Esophagus squamous epithelium (tissue), 4 donors: Measurements from ENCODE around the gene CDC25B.
"Not testable (repeated sequence)": the region's sequence is repeated elsewhere in the genome, so short reads cannot be mapped to it uniquely, and the experiment has no call there.

ENCODE experiments used
- POLR2A ChIP-seq, 4 donors: fragments of 450-650 bp; IDR thresholded peaks; one replicate each; pipeline ENCODE4 v1.6.1; 2017; ENCODE audit warnings: antibody characterized with exemption in 4 of 4, mild to moderate bottlenecking in 4 of 4, moderate library complexity in 3 of 4
- TF ChIP-seq, protein P1 (sequence below), 6 experiments: fragments of 450-650 bp in 4 of 6; fragments of 200-600 bp in 2 of 6; sonication (generic) in 2 of 6; IDR thresholded peaks; one replicate each; pipeline ENCODE4 v1.5.1; 2016 to 2019; ENCODE audit warnings: antibody characterized with exemption in 6 of 6, mild to moderate bottlenecking in 4 of 6, moderate library complexity in 4 of 6

DNA sequence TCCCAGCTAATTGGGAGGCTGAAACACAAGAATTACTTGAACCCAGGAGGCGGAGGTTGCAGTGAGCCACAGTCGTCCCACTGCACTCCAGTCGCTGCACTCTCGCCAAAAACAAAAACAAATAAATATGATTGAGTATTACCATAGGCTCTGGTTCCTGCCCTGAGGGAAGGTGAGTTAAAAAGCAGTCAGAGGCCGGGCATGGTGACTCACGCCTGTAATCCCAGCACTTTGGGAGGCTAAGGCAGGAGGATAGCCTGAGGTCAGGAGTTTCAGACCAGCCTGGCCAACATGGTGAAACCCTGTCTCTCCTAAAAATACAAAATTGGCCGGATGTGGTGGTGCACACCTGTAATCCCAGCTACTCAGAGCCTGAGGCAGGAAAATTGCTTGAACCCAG lies 44.1 kb downstream of the CDC25B start:
- not testable (repeated sequence) for TF ChIP-seq POLR2A (IDR thresholded peaks at IDR 0.05)
- TF ChIP-seq, protein P1, sequence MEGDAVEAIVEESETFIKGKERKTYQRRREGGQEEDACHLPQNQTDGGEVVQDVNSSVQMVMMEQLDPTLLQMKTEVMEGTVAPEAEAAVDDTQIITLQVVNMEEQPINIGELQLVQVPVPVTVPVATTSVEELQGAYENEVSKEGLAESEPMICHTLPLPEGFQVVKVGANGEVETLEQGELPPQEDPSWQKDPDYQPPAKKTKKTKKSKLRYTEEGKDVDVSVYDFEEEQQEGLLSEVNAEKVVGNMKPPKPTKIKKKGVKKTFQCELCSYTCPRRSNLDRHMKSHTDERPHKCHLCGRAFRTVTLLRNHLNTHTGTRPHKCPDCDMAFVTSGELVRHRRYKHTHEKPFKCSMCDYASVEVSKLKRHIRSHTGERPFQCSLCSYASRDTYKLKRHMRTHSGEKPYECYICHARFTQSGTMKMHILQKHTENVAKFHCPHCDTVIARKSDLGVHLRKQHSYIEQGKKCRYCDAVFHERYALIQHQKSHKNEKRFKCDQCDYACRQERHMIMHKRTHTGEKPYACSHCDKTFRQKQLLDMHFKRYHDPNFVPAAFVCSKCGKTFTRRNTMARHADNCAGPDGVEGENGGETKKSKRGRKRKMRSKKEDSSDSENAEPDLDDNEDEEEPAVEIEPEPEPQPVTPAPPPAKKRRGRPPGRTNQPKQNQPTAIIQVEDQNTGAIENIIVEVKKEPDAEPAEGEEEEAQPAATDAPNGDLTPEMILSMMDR (IDR thresholded peaks at IDR 0.05): not testable (repeated sequence)
